ENCODE data around the gene DSG2.

DNA sequence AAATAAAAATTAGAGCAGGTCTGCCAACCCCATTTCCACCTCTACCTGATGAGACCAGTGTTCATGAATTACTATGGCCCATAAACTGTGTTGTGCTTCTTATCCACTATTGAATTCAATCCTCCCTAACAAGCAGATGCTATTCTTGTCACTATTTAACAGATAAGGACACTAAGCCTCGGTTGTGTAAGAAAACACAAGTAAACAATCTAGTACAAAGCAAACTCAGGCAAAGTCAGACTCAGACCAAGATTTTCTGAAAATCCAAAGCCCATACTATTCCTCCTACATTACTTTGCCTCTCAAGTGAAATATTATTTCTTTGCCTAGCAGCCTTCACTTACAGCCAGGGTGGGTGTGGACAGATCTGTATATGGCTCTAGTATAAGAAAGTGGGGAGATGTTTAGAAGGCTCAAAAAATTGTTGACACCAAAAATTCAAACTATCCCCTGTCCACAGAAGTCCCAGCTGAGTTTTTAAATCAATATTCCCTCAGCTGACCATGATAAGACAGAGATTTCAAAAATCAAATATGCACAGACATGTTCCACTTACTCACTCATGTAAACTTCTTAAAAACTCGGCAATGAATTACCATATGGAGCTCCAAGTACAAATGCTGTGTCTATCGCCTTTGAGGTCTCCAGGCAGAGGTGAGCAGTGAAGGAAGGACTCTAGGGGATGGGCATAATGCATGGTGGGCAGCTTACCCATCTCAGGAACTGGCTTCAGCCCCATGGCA, 77.7 kb downstream of the DSG2 start:
- TF ChIP-seq, protein P1, sequence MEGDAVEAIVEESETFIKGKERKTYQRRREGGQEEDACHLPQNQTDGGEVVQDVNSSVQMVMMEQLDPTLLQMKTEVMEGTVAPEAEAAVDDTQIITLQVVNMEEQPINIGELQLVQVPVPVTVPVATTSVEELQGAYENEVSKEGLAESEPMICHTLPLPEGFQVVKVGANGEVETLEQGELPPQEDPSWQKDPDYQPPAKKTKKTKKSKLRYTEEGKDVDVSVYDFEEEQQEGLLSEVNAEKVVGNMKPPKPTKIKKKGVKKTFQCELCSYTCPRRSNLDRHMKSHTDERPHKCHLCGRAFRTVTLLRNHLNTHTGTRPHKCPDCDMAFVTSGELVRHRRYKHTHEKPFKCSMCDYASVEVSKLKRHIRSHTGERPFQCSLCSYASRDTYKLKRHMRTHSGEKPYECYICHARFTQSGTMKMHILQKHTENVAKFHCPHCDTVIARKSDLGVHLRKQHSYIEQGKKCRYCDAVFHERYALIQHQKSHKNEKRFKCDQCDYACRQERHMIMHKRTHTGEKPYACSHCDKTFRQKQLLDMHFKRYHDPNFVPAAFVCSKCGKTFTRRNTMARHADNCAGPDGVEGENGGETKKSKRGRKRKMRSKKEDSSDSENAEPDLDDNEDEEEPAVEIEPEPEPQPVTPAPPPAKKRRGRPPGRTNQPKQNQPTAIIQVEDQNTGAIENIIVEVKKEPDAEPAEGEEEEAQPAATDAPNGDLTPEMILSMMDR (IDR thresholded peaks at IDR 0.05; ENCODE audit: borderline replicate concordance, extremely low read depth, low read length, poor library complexity, severe bottlenecking), result no peak
- no peak for TF ChIP-seq EZH2 (IDR thresholded peaks at IDR 0.05; ENCODE audit: borderline replicate concordance, low read depth, low read length, severe bottlenecking)
